AG09319 (cell line): ENCODE data around the gene EXT2.

ENCODE experiments used
- DNase-seq: peaks from one replicate; pipeline ENCODE4 v3.0.0-alpha.2; 2010; ENCODE audit warnings: low read depth; ENCODE audit errors: extremely low read depth
- TF ChIP-seq, protein P1 (sequence below): IDR thresholded peaks from 2 replicates; pipeline ENCODE4 v1.5.1; 2011; ENCODE audit warnings: low read depth, mild to moderate bottlenecking, inconsistent platforms, low read length, moderate library complexity

The EXT2 gene

DNA sequence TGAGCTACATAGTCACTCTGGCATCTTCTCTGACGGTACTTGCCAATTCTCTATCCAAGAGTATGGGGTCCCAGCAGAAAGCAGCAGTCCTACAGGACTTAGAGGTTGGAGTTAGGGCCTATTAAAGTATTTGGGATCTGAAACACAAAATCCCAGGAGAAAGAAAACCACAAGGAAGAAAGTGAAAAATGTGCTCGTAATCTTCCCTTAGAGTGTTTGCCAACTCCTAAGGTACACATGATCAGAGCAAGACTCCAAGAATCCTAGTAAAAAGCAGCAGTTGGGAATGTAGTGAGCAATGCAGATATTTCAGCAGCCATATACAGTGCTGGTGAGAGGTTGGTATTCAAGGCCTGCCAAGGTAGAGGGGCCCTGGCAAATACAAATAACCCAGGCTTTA, 71.6 kb downstream of the EXT2 start:
- TF ChIP-seq, protein P1, sequence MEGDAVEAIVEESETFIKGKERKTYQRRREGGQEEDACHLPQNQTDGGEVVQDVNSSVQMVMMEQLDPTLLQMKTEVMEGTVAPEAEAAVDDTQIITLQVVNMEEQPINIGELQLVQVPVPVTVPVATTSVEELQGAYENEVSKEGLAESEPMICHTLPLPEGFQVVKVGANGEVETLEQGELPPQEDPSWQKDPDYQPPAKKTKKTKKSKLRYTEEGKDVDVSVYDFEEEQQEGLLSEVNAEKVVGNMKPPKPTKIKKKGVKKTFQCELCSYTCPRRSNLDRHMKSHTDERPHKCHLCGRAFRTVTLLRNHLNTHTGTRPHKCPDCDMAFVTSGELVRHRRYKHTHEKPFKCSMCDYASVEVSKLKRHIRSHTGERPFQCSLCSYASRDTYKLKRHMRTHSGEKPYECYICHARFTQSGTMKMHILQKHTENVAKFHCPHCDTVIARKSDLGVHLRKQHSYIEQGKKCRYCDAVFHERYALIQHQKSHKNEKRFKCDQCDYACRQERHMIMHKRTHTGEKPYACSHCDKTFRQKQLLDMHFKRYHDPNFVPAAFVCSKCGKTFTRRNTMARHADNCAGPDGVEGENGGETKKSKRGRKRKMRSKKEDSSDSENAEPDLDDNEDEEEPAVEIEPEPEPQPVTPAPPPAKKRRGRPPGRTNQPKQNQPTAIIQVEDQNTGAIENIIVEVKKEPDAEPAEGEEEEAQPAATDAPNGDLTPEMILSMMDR = no peak
- DNase-seq = no peak

DNA sequence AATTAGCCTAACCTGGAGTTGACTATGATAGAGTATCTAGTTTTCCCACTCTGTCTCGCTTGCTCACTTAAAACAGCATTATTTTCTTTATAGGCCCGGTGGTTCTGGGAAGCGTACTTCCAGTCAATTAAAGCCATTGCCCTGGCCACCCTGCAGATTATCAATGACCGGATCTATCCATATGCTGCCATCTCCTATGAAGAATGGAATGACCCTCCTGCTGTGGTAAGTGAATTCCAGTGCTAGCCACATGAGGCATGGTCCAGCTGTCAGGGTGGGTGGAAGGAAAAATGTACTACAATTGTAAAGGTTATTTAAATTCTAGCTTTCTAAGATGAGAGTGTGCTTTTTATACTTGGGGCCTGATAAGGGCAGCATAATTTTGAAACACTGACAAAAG, 76.0 kb downstream of the EXT2 start:
- no peak for DNase-seq
- TF ChIP-seq, protein P1 = no peak

DNA sequence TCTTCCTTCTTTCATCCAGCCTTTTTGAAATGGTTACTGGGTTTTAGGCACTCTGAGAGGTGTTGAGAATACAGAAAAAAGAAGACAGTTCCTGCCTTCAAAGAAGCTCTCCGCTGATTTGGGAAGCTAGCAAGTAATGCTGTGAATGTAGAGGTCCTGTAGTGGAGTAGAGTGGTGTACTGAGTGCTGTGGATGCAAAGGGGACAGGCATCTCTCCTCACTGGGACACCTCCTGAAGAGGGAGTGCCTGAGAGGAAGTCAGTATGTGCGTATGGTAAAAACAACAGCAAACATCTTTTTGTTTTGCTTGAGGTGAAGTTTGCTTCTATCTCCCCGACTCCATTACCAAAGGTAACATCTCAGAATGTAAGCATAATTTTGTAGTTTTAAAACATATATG, 77.5 kb downstream of the EXT2 start:
- DNase-seq = no peak
- TF ChIP-seq, protein P1 = no peak

DNA sequence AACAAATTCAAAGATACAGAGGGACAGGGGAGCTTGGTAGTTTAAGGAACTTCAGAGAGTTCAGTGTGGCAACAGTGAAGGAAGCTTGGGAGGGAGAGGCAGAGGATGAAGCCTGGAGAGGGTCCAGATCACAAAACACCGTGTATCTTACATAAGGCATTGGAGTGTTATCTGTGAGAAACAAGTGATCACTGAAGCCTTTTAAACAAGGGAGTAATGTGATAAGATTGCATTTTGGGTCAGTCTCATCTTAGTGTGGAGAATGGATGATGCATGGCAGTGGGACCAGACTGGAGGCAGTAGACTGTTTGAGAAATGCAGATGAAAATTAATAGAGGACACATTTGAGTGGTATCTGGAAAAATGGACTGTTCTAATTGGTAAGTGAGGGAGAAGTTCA, 79.4 kb downstream of the EXT2 start:
- TF ChIP-seq, protein P1 = no peak
- no peak for DNase-seq

DNA sequence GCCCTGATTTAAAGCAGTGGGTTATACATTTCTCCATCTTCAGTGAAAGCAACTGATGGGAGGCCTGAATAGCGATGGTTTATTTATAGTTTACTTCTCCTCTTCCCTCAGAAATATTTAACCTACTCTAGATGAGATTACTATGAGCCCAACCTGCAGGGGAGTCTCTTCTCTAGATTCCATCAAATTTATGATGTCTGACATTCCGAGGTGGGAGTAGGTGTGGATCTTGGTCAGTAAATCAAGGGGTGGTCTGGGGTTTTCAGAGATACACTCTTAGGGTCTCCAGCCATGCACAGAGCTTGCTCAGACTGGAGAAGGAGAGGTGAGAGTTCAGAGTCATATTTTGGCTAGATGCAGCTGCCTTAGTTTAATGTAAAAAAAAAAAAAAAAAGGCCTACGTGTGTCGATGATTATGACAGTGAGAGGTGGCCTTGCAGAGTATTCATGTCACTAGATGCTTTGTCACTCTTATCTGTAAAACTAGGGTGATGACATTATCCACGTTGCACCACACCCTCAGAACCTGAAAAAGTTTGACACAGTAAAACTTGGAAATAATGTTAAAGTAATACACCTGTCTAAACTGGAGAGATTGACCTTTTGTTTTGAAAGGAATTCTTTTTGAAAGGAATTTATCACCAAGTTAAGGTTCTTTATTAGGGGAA, 81.2 kb downstream of the EXT2 start:
- TF ChIP-seq, protein P1 = no peak
- no peak for DNase-seq

DNA sequence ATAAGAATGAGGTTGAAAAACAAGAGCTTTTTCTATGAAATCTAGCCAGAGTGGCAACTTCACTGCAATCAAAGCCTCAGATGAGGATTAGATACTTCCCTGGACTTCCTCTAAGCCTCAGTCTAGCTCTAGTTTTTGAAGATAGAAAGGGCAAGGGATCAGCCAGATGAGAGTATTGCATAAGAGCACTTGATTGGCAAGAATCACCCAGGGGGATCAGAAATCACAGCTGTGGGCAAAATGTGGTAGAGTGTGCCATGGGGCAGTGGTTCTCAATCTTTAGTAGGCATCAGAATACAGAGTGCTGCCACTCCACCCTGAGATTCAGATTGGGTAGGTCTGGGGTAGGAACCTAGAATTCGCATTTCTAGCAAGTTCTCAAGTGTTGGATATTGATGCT, 82.4 kb downstream of the EXT2 start:
- DNase-seq = no peak
- TF ChIP-seq, protein P1 = no peak

DNA sequence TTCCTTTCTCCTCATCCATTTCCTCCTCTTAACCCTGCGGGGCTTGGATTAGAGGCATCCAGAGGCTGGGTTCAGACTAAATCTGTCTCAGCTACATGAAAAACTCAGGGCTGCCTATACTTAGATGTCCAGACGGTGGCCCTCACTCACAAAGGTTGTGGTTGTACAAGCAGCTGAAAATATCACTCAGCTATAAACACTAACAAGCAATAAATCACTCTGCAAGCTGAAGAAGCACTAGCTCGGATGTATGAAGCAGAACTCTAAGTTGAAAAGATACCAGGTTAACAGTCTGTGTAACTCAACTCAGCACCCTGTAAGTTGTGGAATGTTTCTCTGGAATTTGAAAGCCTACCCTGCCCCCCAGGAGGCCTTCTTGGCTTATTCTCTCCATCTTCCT, 82.9 kb downstream of the EXT2 start:
- no peak for DNase-seq
- TF ChIP-seq, protein P1 = peak; percentile 7
